Breast epithelium (tissue), 3 donors: Measurements from ENCODE around the gene PHTF2.

Source experiments
- CTCF ChIP-seq, 3 donors: fragments of 450-650 bp; IDR thresholded peaks; one replicate each; pipeline ENCODE4 v1.5.1; 2016 to 2017; ENCODE audit warnings: antibody characterized with exemption in 3 of 3, mild to moderate bottlenecking in 3 of 3, moderate library complexity in 3 of 3
- POLR2A ChIP-seq: fragments of 450-650 bp; IDR thresholded peaks from one replicate; pipeline ENCODE4 v1.6.1; 2016; ENCODE audit warnings: antibody characterized with exemption, mild to moderate bottlenecking, moderate library complexity
- POLR2AphosphoS5 ChIP-seq, 3 donors: sonication (generic); formaldehyde crosslinking; IDR thresholded peaks; one replicate each; pipeline ENCODE4 v1.6.1; 2017; ENCODE audit warnings: antibody characterized with exemption in 3 of 3

- TF ChIP-seq CTCF (IDR thresholded peaks at IDR 0.05) (no peak), POLR2A (no peak), POLR2AphosphoS5 (IDR thresholded peaks at IDR 0.05) (no peak)
Observed at GRCh38 chr7:77877791-77878190, 79.2 kb downstream of the PHTF2 start.
